ENCODE measurements around the gene TMEM53. TPM values are rescaled to one million over a fixed set of nuclear protein-coding genes. Genes with fewer than 3 reads are reported as not detected.

TMEM53 gene
- total RNA-seq, 1 experiment from 2014 or later = 10.9 TPM

DNA sequence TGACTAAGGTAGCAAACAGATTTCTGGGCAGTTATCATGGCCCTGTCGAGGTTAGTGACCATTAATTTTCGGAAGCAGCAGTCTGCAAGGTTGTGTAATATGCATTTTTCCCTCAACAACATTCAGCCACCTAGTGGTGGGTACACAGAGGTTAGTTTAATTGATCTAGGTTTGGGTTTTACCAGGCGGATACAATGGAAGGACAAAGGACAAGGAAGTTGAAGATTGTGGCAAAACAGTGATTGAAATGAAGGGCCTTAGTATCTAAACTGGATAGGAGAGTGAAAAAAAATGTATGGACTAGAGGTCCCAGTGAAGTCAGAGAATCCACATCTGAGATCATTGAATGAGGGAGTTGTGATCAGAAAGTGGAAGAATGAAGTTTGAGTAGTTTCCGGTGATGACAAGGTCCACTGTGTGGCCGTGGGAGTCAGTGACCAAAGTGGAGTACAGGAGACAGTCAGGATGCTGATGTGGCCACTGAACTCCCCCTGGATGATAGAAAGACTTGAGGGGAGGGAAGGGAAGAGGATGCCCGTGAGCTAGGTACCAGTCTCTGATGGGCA, 3.0 kb upstream of the TMEM53 start:
- DNase-seq = no peak
- no peak overlapping the region for H3K4me3 Mint-ChIP-seq (ENCODE audit: low read depth, unreplicated experiment)
- no peaks in the 10 kb centered on the region for H3K27me3 Mint-ChIP-seq (ENCODE audit: unreplicated experiment)
- H3K9me3 Mint-ChIP-seq (ENCODE audit: low read depth, unreplicated experiment) = no peaks in the 10 kb centered on the region
- H3K27ac Mint-ChIP-seq (ENCODE audit: unreplicated experiment) = no peak overlapping the region
- H3K36me3 Mint-ChIP-seq (ENCODE audit: insufficient read depth, unreplicated experiment) = peaks cover 21% of the 10 kb centered on the region
- peaks cover 13% of the 10 kb centered on the region for H3K4me1 Mint-ChIP-seq (ENCODE audit: low read depth, unreplicated experiment)
- CTCF ChIA-PET = interaction anchor here (0.5 to 0.6 kb wide), 2 partner anchors 17 to 26 kb away, joined by 3 to 5 read pairs; no protein-coding TSS in a partner anchor
- intact Hi-C loops (cut with micrococcal nuclease; ENCODE audit: unreplicated experiment) = no loop called here
- BruUV-seq (replicated peaks) = no TSS peak
- TF ChIP-seq, protein P1, sequence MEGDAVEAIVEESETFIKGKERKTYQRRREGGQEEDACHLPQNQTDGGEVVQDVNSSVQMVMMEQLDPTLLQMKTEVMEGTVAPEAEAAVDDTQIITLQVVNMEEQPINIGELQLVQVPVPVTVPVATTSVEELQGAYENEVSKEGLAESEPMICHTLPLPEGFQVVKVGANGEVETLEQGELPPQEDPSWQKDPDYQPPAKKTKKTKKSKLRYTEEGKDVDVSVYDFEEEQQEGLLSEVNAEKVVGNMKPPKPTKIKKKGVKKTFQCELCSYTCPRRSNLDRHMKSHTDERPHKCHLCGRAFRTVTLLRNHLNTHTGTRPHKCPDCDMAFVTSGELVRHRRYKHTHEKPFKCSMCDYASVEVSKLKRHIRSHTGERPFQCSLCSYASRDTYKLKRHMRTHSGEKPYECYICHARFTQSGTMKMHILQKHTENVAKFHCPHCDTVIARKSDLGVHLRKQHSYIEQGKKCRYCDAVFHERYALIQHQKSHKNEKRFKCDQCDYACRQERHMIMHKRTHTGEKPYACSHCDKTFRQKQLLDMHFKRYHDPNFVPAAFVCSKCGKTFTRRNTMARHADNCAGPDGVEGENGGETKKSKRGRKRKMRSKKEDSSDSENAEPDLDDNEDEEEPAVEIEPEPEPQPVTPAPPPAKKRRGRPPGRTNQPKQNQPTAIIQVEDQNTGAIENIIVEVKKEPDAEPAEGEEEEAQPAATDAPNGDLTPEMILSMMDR (IDR thresholded peaks at IDR 0.05; ENCODE audit: unreplicated experiment) = no peak

DNA sequence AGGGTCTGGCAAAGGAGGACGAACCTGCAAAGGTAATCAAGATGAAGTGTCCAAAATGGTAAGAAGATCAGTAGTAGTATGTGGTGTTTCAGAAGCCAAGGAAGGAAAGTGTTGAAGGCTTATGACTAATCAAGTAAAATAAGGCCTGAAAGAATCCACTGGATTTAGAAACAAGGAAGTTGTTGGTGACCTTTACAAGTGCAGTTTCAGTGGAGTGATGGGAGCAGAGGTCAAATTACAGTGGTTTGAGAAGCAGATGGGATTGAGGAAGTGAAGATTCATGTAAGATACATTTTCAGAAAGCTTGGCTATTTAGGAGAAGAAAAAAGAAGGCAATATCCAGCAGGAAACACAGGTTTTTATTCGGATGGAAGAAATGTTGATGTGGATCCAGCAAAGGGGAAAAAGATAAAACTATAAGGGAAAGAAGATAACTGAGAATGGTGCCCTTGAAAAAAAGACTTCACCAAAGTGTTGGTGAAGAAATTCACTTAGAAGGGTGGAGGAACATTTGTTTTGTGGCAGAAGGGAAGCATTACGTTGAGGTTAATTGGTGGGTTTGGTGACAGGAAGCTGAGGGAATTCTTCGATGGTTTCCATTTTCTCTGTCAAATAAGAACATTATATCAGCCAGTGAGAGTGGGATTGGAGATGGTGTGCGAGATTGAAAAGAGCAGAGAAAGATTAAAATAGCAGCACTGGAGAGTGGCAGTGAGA, 2.4 kb upstream of the TMEM53 start:
- peaks cover 17% of the 10 kb centered on the region for H3K36me3 Mint-ChIP-seq (ENCODE audit: insufficient read depth, unreplicated experiment)
- H3K4me1 Mint-ChIP-seq (ENCODE audit: low read depth, unreplicated experiment) = peaks cover 6% of the 10 kb centered on the region
- no peaks in the 10 kb centered on the region for H3K27me3 Mint-ChIP-seq (ENCODE audit: unreplicated experiment)
- no TSS peak for BruUV-seq (replicated peaks)
- no peak overlapping the region for H3K27ac Mint-ChIP-seq (ENCODE audit: unreplicated experiment)
- no peak overlapping the region for H3K4me3 Mint-ChIP-seq (ENCODE audit: low read depth, unreplicated experiment)
- peak; percentile 19 for DNase-seq
- no peaks in the 10 kb centered on the region for H3K9me3 Mint-ChIP-seq (ENCODE audit: low read depth, unreplicated experiment)
- CTCF ChIA-PET = interaction anchor here (0.5 to 0.6 kb wide), 2 partner anchors 17 to 26 kb away, joined by 3 to 5 read pairs; no protein-coding TSS in a partner anchor
- TF ChIP-seq, protein P1 (IDR thresholded peaks at IDR 0.05; ENCODE audit: unreplicated experiment) = no peak
- intact Hi-C loops (cut with micrococcal nuclease; ENCODE audit: unreplicated experiment) = no loop called here

DNA sequence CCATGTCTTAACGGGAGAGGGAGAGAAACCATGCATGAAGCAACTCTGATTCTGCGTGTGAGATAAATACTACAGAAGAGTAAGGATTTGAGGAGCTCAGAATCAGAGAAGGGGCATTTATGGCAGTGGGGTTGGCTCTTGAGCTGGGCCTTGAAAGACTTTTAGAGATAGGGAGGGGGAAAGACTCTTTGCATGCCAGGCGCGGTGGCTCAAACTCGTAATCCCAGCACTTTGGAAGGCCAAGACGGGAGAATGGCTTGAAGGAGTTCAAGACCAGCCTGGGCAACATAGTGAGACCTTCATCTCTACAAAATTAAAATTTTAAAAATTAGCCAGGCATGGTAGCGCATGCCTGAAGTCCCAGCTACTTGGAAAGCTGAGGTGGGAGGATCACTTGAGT, 905 bp upstream of the TMEM53 start:
- Mint-ChIP-seq H3K27me3 (ENCODE audit: unreplicated experiment) (no peaks in the 10 kb centered on the region), H3K4me3 (ENCODE audit: low read depth, unreplicated experiment) (peak overlapping the region; percentile 83), H3K36me3 (ENCODE audit: insufficient read depth, unreplicated experiment) (peaks cover 17% of the 10 kb centered on the region), H3K4me1 (ENCODE audit: low read depth, unreplicated experiment) (no peaks in the 10 kb centered on the region), H3K9me3 (ENCODE audit: low read depth, unreplicated experiment) (no peaks in the 10 kb centered on the region), H3K27ac (ENCODE audit: unreplicated experiment) (peak overlapping the region; percentile 95)
- CTCF ChIA-PET = interaction anchor here (2.0 kb wide), 1 partner anchor 47 kb away, joined by 6 read pairs; no protein-coding TSS in a partner anchor
- no peak for DNase-seq
- TF ChIP-seq, protein P1 (IDR thresholded peaks at IDR 0.05; ENCODE audit: unreplicated experiment) = no peak
- intact Hi-C loops (cut with micrococcal nuclease; ENCODE audit: unreplicated experiment) = no loop called here
- BruUV-seq (replicated peaks) = no TSS peak

DNA sequence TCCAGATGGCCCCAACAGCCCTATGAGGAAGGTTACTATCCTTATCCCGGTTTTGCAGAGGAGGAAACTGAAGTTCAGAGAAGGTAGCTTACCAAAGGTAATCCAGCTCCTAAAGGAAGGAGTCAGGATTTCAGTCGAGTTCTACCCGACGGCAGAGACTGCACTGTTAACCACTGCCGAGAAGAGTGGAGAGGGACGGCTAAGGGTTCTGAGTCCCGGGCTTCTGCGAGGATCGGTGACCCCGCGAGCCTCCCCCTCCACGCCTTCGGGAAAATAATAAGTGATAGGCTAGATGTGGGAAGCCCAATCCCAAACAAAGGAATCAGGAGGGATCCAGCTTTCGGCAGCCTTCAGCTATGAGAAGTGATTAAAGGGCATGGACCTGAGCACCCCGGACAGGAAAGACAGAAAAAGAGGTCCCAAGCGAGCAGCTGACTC, 587 bp downstream of the TMEM53 start:
- Mint-ChIP-seq H3K4me3 (ENCODE audit: low read depth, unreplicated experiment) (peak overlapping the region; percentile 83), H3K4me1 (ENCODE audit: low read depth, unreplicated experiment) (no peaks in the 10 kb centered on the region), H3K36me3 (ENCODE audit: insufficient read depth, unreplicated experiment) (peaks cover 17% of the 10 kb centered on the region), H3K27me3 (ENCODE audit: unreplicated experiment) (no peaks in the 10 kb centered on the region), H3K9me3 (ENCODE audit: low read depth, unreplicated experiment) (no peaks in the 10 kb centered on the region), H3K27ac (ENCODE audit: unreplicated experiment) (peak overlapping the region; percentile 95)
- CTCF ChIA-PET = interaction anchor here (0.6 to 2.0 kb wide), 6 partner anchors 9 to 625 kb away, joined by 3 to 6 read pairs (median 3); no protein-coding TSS in a partner anchor
- BruUV-seq (replicated peaks) = no TSS peak
- DNase-seq = no peak
- TF ChIP-seq, protein P1 (IDR thresholded peaks at IDR 0.05; ENCODE audit: unreplicated experiment) = no peak
- intact Hi-C loops (cut with micrococcal nuclease; ENCODE audit: unreplicated experiment) = no loop called here

Measured in Calu3 (cell line).